Measurements from ENCODE around the gene TMCO1. TPM values are rescaled to one million over a fixed set of nuclear protein-coding genes. Genes with fewer than 3 reads are reported as not detected.

TMCO1 gene
- total RNA-seq, 1 experiment from 2014 or later: 116 TPM

- CTCF ChIA-PET: no interaction called here
- no TSS peak for BruUV-seq (replicated peaks)
- H3K4me1 ChIP-seq (ENCODE audit: insufficient read depth, low read length, poor library complexity, severe bottlenecking): no peaks in the 10 kb centered on the region
- DNase-seq (ENCODE audit: low spot score): no peak
- no peaks in the 10 kb centered on the region for H3K36me3 ChIP-seq (ENCODE audit: insufficient read depth, low read length, poor library complexity, severe bottlenecking)
- no peak overlapping the region for H3K4me3 ChIP-seq (ENCODE audit: low read depth, low read length, poor library complexity, severe bottlenecking)
- no peak overlapping the region for H3K27ac ChIP-seq (ENCODE audit: low read depth, low read length, poor library complexity, severe bottlenecking)
- intact Hi-C loops (cut with micrococcal nuclease; ENCODE audit: unreplicated experiment): no loop called here
- no peaks in the 10 kb centered on the region for H3K9me3 ChIP-seq (ENCODE audit: low read depth, low read length, poor library complexity, severe bottlenecking)
- POLR2A ChIA-PET (ENCODE audit: low non-redundant PET): no interaction called here
- TF ChIP-seq CTCF (conservative IDR thresholded peaks at IDR 0.05; ENCODE audit: low read depth, low read length): no peak
- no peak for TF ChIP-seq EZH2 (IDR thresholded peaks at IDR 0.05; ENCODE audit: borderline replicate concordance, low read depth, low read length, poor library complexity, severe bottlenecking)
- no peaks in the 10 kb centered on the region for H3K27me3 ChIP-seq (replicated peaks; ENCODE audit: insufficient read depth, low read depth, low read length, poor library complexity)
Measured at GRCh38 chr1:165773324-165773965, 4.8 kb upstream of the TMCO1 start.

- no TSS peak for BruUV-seq (replicated peaks)
- TF ChIP-seq EZH2 (IDR thresholded peaks at IDR 0.05; ENCODE audit: borderline replicate concordance, low read depth, low read length, poor library complexity, severe bottlenecking): no peak
- ChIA-PET CTCF (no interaction called here), POLR2A (ENCODE audit: low non-redundant PET) (no interaction called here)
- no peaks in the 10 kb centered on the region for H3K36me3 ChIP-seq (ENCODE audit: insufficient read depth, low read length, poor library complexity, severe bottlenecking)
- no peak overlapping the region for H3K4me3 ChIP-seq (ENCODE audit: low read depth, low read length, poor library complexity, severe bottlenecking)
- H3K9me3 ChIP-seq (ENCODE audit: low read depth, low read length, poor library complexity, severe bottlenecking): no peaks in the 10 kb centered on the region
- H3K4me1 ChIP-seq (ENCODE audit: insufficient read depth, low read length, poor library complexity, severe bottlenecking): peaks cover 4% of the 10 kb centered on the region
- no peaks in the 10 kb centered on the region for H3K27me3 ChIP-seq (replicated peaks; ENCODE audit: insufficient read depth, low read depth, low read length, poor library complexity)
- H3K27ac ChIP-seq (ENCODE audit: low read depth, low read length, poor library complexity, severe bottlenecking): no peak overlapping the region
- intact Hi-C loops (cut with micrococcal nuclease; ENCODE audit: unreplicated experiment): no loop called here
- no peak for DNase-seq (ENCODE audit: low spot score)
Measured at GRCh38 chr1:165772739-165773138, 4.1 kb upstream of the TMCO1 start.

- no peak for DNase-seq (ENCODE audit: low spot score)
- H3K27me3 ChIP-seq (replicated peaks; ENCODE audit: insufficient read depth, low read depth, low read length, poor library complexity): no peaks in the 10 kb centered on the region
- intact Hi-C loops (cut with micrococcal nuclease; ENCODE audit: unreplicated experiment): loop anchor here (10.0 kb wide), 1 partner anchor 129 kb away; the partner anchor contains the start of gene MGST3
- BruUV-seq (replicated peaks): no TSS peak
- ChIA-PET POLR2A (ENCODE audit: low non-redundant PET) (no interaction called here), CTCF (no interaction called here)
- H3K4me1 ChIP-seq (ENCODE audit: insufficient read depth, low read length, poor library complexity, severe bottlenecking): peaks cover 6% of the 10 kb centered on the region
- no peak overlapping the region for H3K4me3 ChIP-seq (ENCODE audit: low read depth, low read length, poor library complexity, severe bottlenecking)
- peaks cover 29% of the 10 kb centered on the region for H3K36me3 ChIP-seq (ENCODE audit: insufficient read depth, low read length, poor library complexity, severe bottlenecking)
- no peak overlapping the region for H3K27ac ChIP-seq (ENCODE audit: low read depth, low read length, poor library complexity, severe bottlenecking)
- TF ChIP-seq CTCF (conservative IDR thresholded peaks at IDR 0.05; ENCODE audit: low read depth, low read length): no peak
- TF ChIP-seq EZH2 (IDR thresholded peaks at IDR 0.05; ENCODE audit: borderline replicate concordance, low read depth, low read length, poor library complexity, severe bottlenecking): no peak
- no peaks in the 10 kb centered on the region for H3K9me3 ChIP-seq (ENCODE audit: low read depth, low read length, poor library complexity, severe bottlenecking)
Measured at GRCh38 chr1:165764277-165764676, 4.4 kb downstream of the TMCO1 start.

- BruUV-seq (replicated peaks): no TSS peak
- H3K27me3 ChIP-seq (replicated peaks; ENCODE audit: insufficient read depth, low read depth, low read length, poor library complexity): no peaks in the 10 kb centered on the region
- TF ChIP-seq EZH2 (IDR thresholded peaks at IDR 0.05; ENCODE audit: borderline replicate concordance, low read depth, low read length, poor library complexity, severe bottlenecking): no peak
- H3K36me3 ChIP-seq (ENCODE audit: insufficient read depth, low read length, poor library complexity, severe bottlenecking): peaks cover 29% of the 10 kb centered on the region
- H3K4me3 ChIP-seq (ENCODE audit: low read depth, low read length, poor library complexity, severe bottlenecking): no peak overlapping the region
- ChIA-PET POLR2A (ENCODE audit: low non-redundant PET) (no interaction called here), CTCF (no interaction called here)
- no peak overlapping the region for H3K27ac ChIP-seq (ENCODE audit: low read depth, low read length, poor library complexity, severe bottlenecking)
- peaks cover 6% of the 10 kb centered on the region for H3K4me1 ChIP-seq (ENCODE audit: insufficient read depth, low read length, poor library complexity, severe bottlenecking)
- H3K9me3 ChIP-seq (ENCODE audit: low read depth, low read length, poor library complexity, severe bottlenecking): no peaks in the 10 kb centered on the region
- DNase-seq (ENCODE audit: low spot score): no peak
- intact Hi-C loops (cut with micrococcal nuclease; ENCODE audit: unreplicated experiment): loop anchor here (10.0 kb wide), 1 partner anchor 129 kb away; the partner anchor contains the start of gene MGST3
Measured at GRCh38 chr1:165763442-165763841, 5.2 kb downstream of the TMCO1 start.

All from A673 (cell line).